Testis (tissue), 2 donors: ENCODE measurements around the gene SDSL.

Source experiments
- POLR2A ChIP-seq: fragments of 450-650 bp; IDR thresholded peaks from one replicate; pipeline ENCODE4 v1.6.1; 2017; ENCODE audit warnings: antibody characterized with exemption, mild to moderate bottlenecking, moderate library complexity
- TF ChIP-seq, protein P1 (sequence below), 3 experiments: fragments of 450-650 bp in 2 of 3; fragments of 200-600 bp in 1 of 3; sonication (generic) in 1 of 3; IDR thresholded peaks; one replicate each; pipeline ENCODE4 v1.5.1; 2016 to 2019; ENCODE audit warnings: antibody characterized with exemption in 3 of 3, mild to moderate bottlenecking in 2 of 3, moderate library complexity in 1 of 3

DNA sequence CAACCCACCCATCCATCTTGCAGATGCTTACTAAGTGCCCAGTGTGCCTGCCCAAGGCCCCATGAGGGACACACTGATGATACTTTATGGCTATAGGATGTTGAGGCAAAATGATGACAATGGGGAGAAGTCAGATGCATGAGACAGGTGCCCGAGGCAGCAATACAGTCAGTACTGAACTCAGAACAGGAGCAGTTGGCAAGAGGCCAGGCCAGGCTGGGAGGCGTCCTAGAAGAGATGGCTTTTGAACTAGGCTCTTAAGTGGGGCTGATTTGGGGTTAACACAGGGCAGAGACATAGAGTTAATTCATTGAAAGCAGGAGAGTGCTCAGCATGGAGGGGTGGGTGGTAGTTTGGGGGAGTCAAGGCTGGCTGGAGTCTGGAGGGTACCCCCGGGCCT lies 48.2 kb upstream of the SDSL start:
- TF ChIP-seq, protein P1, sequence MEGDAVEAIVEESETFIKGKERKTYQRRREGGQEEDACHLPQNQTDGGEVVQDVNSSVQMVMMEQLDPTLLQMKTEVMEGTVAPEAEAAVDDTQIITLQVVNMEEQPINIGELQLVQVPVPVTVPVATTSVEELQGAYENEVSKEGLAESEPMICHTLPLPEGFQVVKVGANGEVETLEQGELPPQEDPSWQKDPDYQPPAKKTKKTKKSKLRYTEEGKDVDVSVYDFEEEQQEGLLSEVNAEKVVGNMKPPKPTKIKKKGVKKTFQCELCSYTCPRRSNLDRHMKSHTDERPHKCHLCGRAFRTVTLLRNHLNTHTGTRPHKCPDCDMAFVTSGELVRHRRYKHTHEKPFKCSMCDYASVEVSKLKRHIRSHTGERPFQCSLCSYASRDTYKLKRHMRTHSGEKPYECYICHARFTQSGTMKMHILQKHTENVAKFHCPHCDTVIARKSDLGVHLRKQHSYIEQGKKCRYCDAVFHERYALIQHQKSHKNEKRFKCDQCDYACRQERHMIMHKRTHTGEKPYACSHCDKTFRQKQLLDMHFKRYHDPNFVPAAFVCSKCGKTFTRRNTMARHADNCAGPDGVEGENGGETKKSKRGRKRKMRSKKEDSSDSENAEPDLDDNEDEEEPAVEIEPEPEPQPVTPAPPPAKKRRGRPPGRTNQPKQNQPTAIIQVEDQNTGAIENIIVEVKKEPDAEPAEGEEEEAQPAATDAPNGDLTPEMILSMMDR (IDR thresholded peaks at IDR 0.05) = no peak
- no peak for TF ChIP-seq POLR2A
